CD4-positive, alpha-beta memory T cell (primary cell): Measurements from ENCODE around the gene PGAP3. TPM values are rescaled to one million over a fixed set of nuclear protein-coding genes. Genes with fewer than 3 reads are reported as not detected.
A peak's percentile ranks its signal among the peaks of the same experiment; 100 is the strongest.

Experiments
- CTCF ChIA-PET: fragments of 350-600 bp; sonication (Branson Sonifier 250); formaldehyde crosslinking; loops from one replicate; lab custom pipeline; 2021; ENCODE audit warnings: inconsistent platforms; ENCODE audit not compliant: partially characterized antibody; lab: Charles Lee
- POLR2A ChIA-PET: fragments of 350-600 bp; sonication (Branson Sonifier 250); formaldehyde crosslinking; loops from one replicate; lab custom pipeline; 2021; ENCODE audit not compliant: partially characterized antibody; lab: Charles Lee
- DNase-seq, 5 donors: peaks; one replicate each; pipeline versions ENCODE4 v3.0.0 to v3.0.0-alpha.2; 2020 to 2022; ENCODE audit warnings: mixed read lengths in 1 of 5
- H3K27ac ChIP-seq: one replicate; pipeline ENCODE4 v1.7.0; 2013; ENCODE audit warnings: low read depth, low read length
- H3K27me3 ChIP-seq: 2 replicates; pipeline ENCODE4 v1.7.0; 2013; ENCODE audit warnings: mild to moderate bottlenecking, low read length, moderate library complexity; ENCODE audit not compliant: insufficient read depth
- H3K36me3 ChIP-seq: 2 replicates; pipeline ENCODE4 v1.7.0; 2013; ENCODE audit warnings: mild to moderate bottlenecking, low read length, moderate library complexity; ENCODE audit not compliant: insufficient read depth
- H3K4me1 ChIP-seq: 2 replicates; pipeline ENCODE4 v1.7.0; 2013; ENCODE audit warnings: mild to moderate bottlenecking, low read length, moderate library complexity; ENCODE audit not compliant: insufficient read depth
- H3K4me3 ChIP-seq, 2 donors: one replicate each; pipeline ENCODE4 v1.7.0; 2013; ENCODE audit warnings: low read length in 2 of 2, mild to moderate bottlenecking in 1 of 2
- H3K9me3 ChIP-seq, 2 donors: one replicate each; pipeline ENCODE4 v1.7.0; 2013; ENCODE audit warnings: low read length in 2 of 2, control low read depth in 1 of 2; ENCODE audit not compliant: control insufficient read depth in 1 of 2
- H3K27ac Mint-ChIP-seq, 7 donors: one replicate each; pipeline ENCODE4 v1.8.0; 2020 to 2021; ENCODE audit warnings: mixed read lengths in 7 of 7, mild to moderate bottlenecking in 6 of 7, inconsistent platforms in 3 of 7, moderate library complexity in 3 of 7
- H3K27me3 Mint-ChIP-seq, 2 donors: one replicate each; pipeline ENCODE4 v1.8.0; 2020 to 2021; ENCODE audit warnings: mixed read lengths in 2 of 2
- H3K36me3 Mint-ChIP-seq, 2 donors: one replicate each; pipeline ENCODE4 v1.8.0; 2020 to 2021; ENCODE audit warnings: mixed read lengths in 2 of 2, inconsistent platforms in 1 of 2, mild to moderate bottlenecking in 1 of 2
- H3K4me1 Mint-ChIP-seq, 4 donors: one replicate each; pipeline ENCODE4 v1.8.0; 2020 to 2021; ENCODE audit warnings: mixed read lengths in 4 of 4, mild to moderate bottlenecking in 1 of 4
- H3K4me3 Mint-ChIP-seq, 8 donors: one replicate each; pipeline ENCODE4 v1.8.0; 2020 to 2021; ENCODE audit warnings: mixed read lengths in 8 of 8, mild to moderate bottlenecking in 7 of 8, moderate library complexity in 6 of 8, inconsistent platforms in 3 of 8
- H3K9me3 Mint-ChIP-seq, 8 donors: one replicate each; pipeline ENCODE4 v1.8.0; 2020 to 2021; ENCODE audit warnings: mixed read lengths in 8 of 8, mild to moderate bottlenecking in 5 of 8, inconsistent platforms in 3 of 8, moderate library complexity in 1 of 8
- intact Hi-C: fragments of 100-400 bp; cut with micrococcal nuclease; formaldehyde crosslinking; loops from one replicate; pipeline ENCODE4 v1.15.1; 2023
- polyA plus RNA-seq, 2 donors: library from polyadenylated mRNA; unstranded; fragments of 300-500 nt; fragmentation: Illumina TruSeq; gene quantifications; one replicate each; pipeline ENCODE4 v1.2.3, GENCODE V29; 2021
- total RNA-seq, 2 experiments: library from RNA; stranded (reverse); gene quantifications; one replicate each; pipeline ENCODE4 v1.2.3, GENCODE V29; 2021

The PGAP3 gene
- total and polyA plus RNA-seq, 4 experiments from 2014 or later = 22.1 to 30.5 (median 28.0) TPM

DNA sequence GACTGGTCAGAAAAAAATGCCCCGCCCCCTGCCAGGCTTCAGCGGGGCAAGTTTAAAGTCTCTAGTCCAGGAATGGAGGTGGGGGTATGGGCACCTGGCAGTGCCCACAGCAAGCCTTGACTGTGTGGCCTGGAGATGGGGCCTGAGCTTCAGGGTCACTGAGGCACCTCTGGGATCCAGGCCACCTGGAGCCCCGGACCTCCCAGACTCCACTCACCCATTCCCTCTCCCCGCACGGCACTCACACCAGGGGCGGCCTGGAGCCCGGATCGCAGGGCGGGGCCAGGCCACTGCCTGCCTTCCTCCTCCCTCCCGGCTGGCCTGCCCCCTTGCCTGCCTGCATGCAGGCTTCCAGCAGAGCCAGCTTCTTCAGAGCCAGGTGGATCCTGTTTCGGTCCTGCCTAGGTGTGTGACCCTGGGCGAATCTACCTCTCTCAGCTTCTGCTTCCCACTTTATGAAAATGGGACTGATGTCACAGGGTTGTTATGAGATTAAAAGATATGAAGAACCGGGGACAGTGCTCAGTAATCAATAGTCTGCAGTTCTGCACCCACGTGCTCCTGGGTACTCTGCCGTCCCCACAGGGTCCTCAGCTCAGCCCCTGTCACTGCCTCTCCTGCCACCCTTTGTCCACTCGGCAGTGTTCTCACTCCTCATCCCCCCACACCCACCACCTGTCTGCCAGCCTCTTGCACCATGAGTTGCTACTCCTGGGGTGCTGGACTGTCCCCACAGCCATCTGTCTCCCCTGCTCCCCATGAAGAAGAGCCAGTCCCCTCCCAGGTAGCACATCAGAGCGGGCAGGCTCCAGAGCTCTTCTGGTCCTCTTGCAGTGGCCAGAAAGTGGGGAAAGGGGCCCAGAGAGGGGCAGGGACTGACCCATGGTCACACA, 23.9 kb downstream of the PGAP3 start:
- no peak overlapping the region for H3K27ac ChIP-seq
- POLR2A ChIA-PET = interaction anchor here (0.6 to 2.6 kb wide), 2 partner anchors 24 to 70 kb away, joined by 3 to 7 read pairs; partner anchors contain the start of gene PGAP3
- peaks cover 5% of the 10 kb centered on the region for H3K27me3 ChIP-seq
- H3K9me3 ChIP-seq = no peaks in the 10 kb centered on the region
- peaks cover 8 to 32% of the 10 kb centered on the region in 2 donors for H3K36me3 Mint-ChIP-seq
- peaks cover 4 to 16% (median 6%) of the 10 kb centered on the region in 4 donors for H3K4me1 Mint-ChIP-seq
- peaks cover 33% of the 10 kb centered on the region for H3K36me3 ChIP-seq
- H3K4me3 Mint-ChIP-seq = no peak overlapping the region
- H3K9me3 Mint-ChIP-seq = no peaks in the 10 kb centered on the region
- DNase-seq = no peak
- H3K27me3 Mint-ChIP-seq = peaks cover 4 to 5% of the 10 kb centered on the region in 2 donors
- H3K27ac Mint-ChIP-seq = peak overlapping the region in 1 of 7 donors; percentile 12
- intact Hi-C loops = no loop called here
- CTCF ChIA-PET = interaction anchor here (1.0 to 4.3 kb wide), 3 partner anchors 9 to 42 kb away, joined by 3 to 41 read pairs (median 4); no protein-coding TSS in a partner anchor
- H3K4me1 ChIP-seq = peaks cover 12% of the 10 kb centered on the region
- no peak overlapping the region for H3K4me3 ChIP-seq

DNA sequence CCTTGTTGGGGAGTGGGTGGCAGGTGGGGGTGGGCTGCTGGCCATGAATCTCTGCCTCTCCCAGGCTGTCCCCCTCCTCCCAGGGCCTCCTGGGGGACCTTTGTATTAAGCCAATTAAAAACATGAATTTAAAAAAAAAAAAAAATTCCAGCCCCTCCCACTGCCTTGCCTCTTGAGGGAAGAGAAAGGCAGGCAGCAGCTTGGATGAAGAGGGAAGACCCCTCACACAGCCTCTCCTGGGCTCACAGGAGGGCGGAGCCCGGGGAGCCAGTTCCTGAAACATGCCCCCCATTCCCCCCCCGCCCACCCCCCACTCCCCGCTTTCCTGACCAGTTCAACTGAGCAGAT, 24.5 kb downstream of the PGAP3 start:
- ChIA-PET POLR2A (interaction anchor here (0.6 kb wide), 1 partner anchor 70 kb away, joined by 3 read pairs; no protein-coding TSS in a partner anchor), CTCF (interaction anchor here (1.0 to 4.3 kb wide), 3 partner anchors 9 to 42 kb away, joined by 3 to 41 read pairs (median 4); no protein-coding TSS in a partner anchor)
- H3K36me3 ChIP-seq = peaks cover 39% of the 10 kb centered on the region
- Mint-ChIP-seq H3K4me1 (peaks cover 0 to 10% (median under 1%) of the 10 kb centered on the region in 4 donors), H3K27ac (peak overlapping the region in 2 of 7 donors; percentile 29), H3K27me3 (peaks cover 0 to 1% of the 10 kb centered on the region in 2 donors), H3K9me3 (no peaks in the 10 kb centered on the region), H3K4me3 (no peak overlapping the region), H3K36me3 (peaks cover 8 to 35% of the 10 kb centered on the region in 2 donors)
- intact Hi-C loops = no loop called here
- H3K27me3 ChIP-seq = peaks cover 2% of the 10 kb centered on the region
- peaks cover 7% of the 10 kb centered on the region for H3K4me1 ChIP-seq
- H3K27ac ChIP-seq = no peak overlapping the region
- H3K4me3 ChIP-seq = no peak overlapping the region
- DNase-seq = no peak
- no peaks in the 10 kb centered on the region for H3K9me3 ChIP-seq

DNA sequence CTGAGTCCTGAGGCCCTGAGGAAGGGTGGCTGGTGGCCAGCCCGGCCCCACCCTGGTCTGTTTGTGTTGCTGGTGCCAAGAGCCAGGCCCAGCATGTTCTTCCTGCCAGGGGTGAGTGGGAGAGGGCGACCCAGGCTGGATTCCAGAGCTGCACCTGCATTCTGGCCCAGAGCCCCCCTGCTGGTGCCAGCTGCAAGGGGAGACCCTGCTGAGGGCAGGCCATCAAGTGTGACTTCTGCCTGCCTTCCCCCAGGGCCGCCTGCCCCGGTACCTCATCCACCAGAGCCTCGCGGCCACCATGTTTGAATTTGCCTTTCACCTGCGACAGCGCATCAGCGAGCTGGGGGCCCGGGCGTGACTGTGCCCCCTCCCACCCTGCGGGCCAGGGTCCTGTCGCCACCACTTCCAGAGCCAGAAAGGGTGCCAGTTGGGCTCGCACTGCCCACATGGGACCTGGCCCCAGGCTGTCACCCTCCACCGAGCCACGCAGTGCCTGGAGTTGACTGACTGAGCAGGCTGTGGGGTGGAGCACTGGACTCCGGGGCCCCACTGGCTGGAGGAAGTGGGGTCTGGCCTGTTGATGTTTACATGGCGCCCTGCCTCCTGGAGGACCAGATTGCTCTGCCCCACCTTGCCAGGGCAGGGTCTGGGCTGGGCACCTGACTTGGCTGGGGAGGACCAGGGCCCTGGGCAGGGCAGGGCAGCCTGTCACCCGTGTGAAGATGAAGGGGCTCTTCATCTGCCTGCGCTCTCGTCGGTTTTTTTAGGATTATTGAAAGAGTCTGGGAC, 25.1 kb downstream of the PGAP3 start:
- H3K27ac Mint-ChIP-seq = peak overlapping the region in 2 of 7 donors; percentile 29
- DNase-seq = no peak
- H3K36me3 Mint-ChIP-seq = peaks cover 8 to 40% of the 10 kb centered on the region in 2 donors
- ChIA-PET CTCF (interaction anchor here (0.6 to 1.6 kb wide), 3 partner anchors 9 to 39 kb away, joined by 3 read pairs; no protein-coding TSS in a partner anchor), POLR2A (no interaction called here)
- peaks cover 0 to 1% of the 10 kb centered on the region in 2 donors for H3K27me3 Mint-ChIP-seq
- no peak overlapping the region for H3K4me3 Mint-ChIP-seq
- peaks cover 44% of the 10 kb centered on the region for H3K36me3 ChIP-seq
- intact Hi-C loops = no loop called here
- no peaks in the 10 kb centered on the region for H3K9me3 Mint-ChIP-seq
- no peak overlapping the region for H3K27ac ChIP-seq
- H3K9me3 ChIP-seq = no peaks in the 10 kb centered on the region
- peaks cover 2% of the 10 kb centered on the region for H3K27me3 ChIP-seq
- peaks cover 1 to 10% (median 2%) of the 10 kb centered on the region in 4 donors for H3K4me1 Mint-ChIP-seq
- H3K4me1 ChIP-seq = peaks cover 7% of the 10 kb centered on the region
- H3K4me3 ChIP-seq = no peak overlapping the region

DNA sequence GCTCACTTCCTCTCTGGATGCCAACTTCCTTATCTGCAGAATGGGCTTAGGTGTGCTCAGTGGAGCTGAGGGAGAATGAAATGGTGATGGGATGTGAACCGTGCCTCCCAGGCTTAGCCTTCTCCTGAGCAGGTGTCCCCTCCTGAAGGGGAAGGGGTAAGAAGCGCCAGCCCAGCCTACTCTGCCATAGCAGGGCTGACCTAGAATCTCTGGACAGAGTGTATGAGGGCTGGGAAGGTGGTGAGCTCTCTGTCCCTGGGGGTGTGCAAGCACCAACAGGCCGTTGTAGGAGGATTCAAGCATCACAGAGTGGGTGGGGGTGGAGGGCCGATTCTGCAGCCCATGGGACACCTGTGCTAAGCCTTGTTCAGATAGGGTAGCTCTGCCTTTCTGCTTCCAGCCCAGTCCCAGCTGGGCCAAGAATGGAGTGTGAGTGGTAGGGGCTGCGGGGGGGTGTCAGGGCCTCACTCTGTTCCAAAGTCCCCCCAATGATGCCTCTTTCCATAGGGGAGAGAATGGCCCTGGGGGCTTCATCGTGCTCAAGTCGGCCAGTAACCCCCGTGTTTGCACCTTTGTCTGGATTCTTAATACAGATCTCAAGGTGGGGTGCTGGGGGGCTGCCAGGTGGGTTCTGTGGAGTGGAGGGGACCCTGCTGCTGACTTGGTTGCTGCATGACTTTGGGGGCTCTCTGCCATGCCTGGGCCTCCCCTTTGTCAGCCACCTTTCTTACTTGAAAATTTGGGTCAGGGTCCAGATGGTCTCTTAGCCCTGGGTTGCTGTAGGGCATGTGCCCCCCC, 25.9 kb downstream of the PGAP3 start:
- Histone ChIP-seq H3K27ac (no peak overlapping the region), H3K9me3 (no peaks in the 10 kb centered on the region), H3K4me1 (peaks cover 3% of the 10 kb centered on the region), H3K4me3 (no peak overlapping the region), H3K27me3 (peaks cover under 1% of the 10 kb centered on the region), H3K36me3 (peaks cover 52% of the 10 kb centered on the region)
- peaks cover 0 to 1% of the 10 kb centered on the region in 2 donors for H3K27me3 Mint-ChIP-seq
- no peak for DNase-seq
- ChIA-PET CTCF (interaction anchor here (0.9 to 1.6 kb wide), 2 partner anchors 8 to 39 kb away, joined by 3 read pairs; no protein-coding TSS in a partner anchor), POLR2A (no interaction called here)
- no peak overlapping the region for H3K27ac Mint-ChIP-seq
- no peaks in the 10 kb centered on the region for H3K9me3 Mint-ChIP-seq
- H3K4me1 Mint-ChIP-seq = peaks cover under 1 to 9% (median 3%) of the 10 kb centered on the region in 4 donors
- no peak overlapping the region for H3K4me3 Mint-ChIP-seq
- peaks cover 8 to 41% of the 10 kb centered on the region in 2 donors for H3K36me3 Mint-ChIP-seq
- intact Hi-C loops = no loop called here

DNA sequence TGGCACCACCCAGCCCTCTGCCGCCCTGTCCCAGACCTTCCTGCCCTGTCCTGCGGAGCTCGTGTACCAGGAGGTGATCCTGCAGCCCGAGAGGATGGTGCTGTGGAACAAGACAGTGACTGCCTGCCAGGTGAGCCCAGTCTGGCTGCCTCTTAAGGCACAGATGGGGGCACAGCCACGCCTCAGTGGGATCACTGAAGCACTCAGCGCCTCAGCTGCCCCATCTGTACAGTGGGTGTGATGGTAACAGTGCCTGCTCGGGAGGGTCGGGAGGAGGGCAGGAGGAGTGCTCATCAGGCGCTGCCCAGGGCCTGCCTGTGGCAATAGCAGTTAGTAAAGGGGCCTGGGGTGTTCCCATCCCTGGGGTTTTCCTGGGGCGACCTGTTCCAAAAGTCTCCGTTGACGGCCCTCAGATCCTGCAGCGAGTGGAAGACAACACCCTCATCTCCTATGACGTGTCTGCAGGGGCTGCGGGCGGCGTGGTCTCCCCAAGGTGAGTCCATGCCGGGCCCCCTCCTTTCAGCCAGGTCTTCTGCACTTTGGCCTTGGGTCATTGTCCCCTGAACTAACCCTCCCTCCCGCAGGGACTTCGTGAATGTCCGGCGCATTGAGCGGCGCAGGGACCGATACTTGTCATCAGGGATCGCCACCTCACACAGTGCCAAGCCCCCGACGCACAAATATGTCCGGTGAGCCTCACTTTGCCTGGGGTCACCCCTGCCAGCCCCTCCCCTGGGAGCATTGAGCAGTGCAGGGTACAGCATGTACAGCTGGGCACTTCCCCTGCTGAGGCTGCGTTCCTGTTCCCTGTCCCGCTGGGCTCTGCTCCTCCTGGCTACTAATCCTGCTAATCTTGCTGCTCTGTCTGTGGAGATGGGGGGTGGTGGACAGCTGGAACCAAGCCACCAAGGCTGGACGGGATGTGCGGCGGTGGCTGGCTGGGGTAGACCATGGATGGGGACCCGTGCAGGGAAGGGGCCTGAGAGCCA, 27.2 kb downstream of the PGAP3 start:
- no peaks in the 10 kb centered on the region for H3K9me3 ChIP-seq
- Mint-ChIP-seq H3K27ac (peak overlapping the region in 1 of 7 donors; percentile 64), H3K27me3 (peaks cover 0 to 1% of the 10 kb centered on the region in 2 donors), H3K4me1 (peaks cover 0 to 5% (median 3%) of the 10 kb centered on the region in 4 donors), H3K9me3 (no peaks in the 10 kb centered on the region), H3K4me3 (no peak overlapping the region), H3K36me3 (peaks cover 8 to 42% of the 10 kb centered on the region in 2 donors)
- intact Hi-C loops = no loop called here
- ChIA-PET CTCF (interaction anchor here (1.1 to 1.6 kb wide), 2 partner anchors 8 to 37 kb away, joined by 3 to 8 read pairs; partner anchors contain the start of gene PNMT), POLR2A (no interaction called here)
- peaks cover 55% of the 10 kb centered on the region for H3K36me3 ChIP-seq
- no peaks in the 10 kb centered on the region for H3K27me3 ChIP-seq
- H3K4me1 ChIP-seq = no peaks in the 10 kb centered on the region
- H3K27ac ChIP-seq = no peak overlapping the region
- no peak overlapping the region for H3K4me3 ChIP-seq
- DNase-seq = no peak

DNA sequence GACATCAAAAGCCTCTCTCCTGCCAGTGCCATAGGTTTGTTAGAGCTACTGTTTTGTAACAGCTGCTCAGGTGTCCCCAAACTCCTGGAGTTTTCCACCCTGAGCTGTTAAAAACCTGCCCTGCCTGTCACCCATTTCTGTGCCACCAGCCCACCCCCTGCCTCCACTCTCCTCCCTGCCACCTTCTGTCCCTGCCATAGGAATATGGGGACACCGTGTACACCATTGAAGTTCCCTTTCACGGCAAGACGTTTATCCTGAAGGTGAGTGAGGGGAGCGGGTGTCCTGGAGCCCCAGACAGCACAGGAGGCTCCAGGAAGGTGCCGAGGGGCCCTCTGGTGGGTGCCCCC, 27.9 kb downstream of the PGAP3 start:
- ChIA-PET CTCF (interaction anchor here (1.1 to 1.6 kb wide), 2 partner anchors 9 to 36 kb away, joined by 3 to 8 read pairs; partner anchors contain the start of gene PNMT), POLR2A (no interaction called here)
- intact Hi-C loops = no loop called here
- H3K4me3 ChIP-seq = no peak overlapping the region
- H3K36me3 ChIP-seq = peaks cover 55% of the 10 kb centered on the region
- H3K27me3 ChIP-seq = no peaks in the 10 kb centered on the region
- DNase-seq = no peak
- no peaks in the 10 kb centered on the region for H3K9me3 ChIP-seq
- Mint-ChIP-seq H3K4me1 (peaks cover 1 to 10% (median 4%) of the 10 kb centered on the region in 4 donors), H3K27me3 (no peaks in the 10 kb centered on the region), H3K27ac (no peak overlapping the region), H3K9me3 (no peaks in the 10 kb centered on the region), H3K36me3 (peaks cover 8 to 49% of the 10 kb centered on the region in 2 donors), H3K4me3 (no peak overlapping the region)
- H3K4me1 ChIP-seq = no peaks in the 10 kb centered on the region
- no peak overlapping the region for H3K27ac ChIP-seq
